Parathyroid adenoma (tissue), 2 donors: ENCODE measurements around the gene TLR9.

Experiments used
- H2AFZ ChIP-seq: fragments of 300-600 bp; sonication (generic); one replicate; pipeline ENCODE4 v1.7.0; 2017; ENCODE audit warnings: antibody characterized with exemption, mild to moderate bottlenecking
- H3K27ac ChIP-seq: fragments of 300-600 bp; sonication (generic); one replicate; pipeline ENCODE4 v1.7.0; 2017
- H3K27me3 ChIP-seq: fragments of 300-600 bp; sonication (generic); one replicate; pipeline ENCODE4 v1.7.0; 2017; ENCODE audit warnings: low read length; ENCODE audit not compliant: control insufficient read depth, insufficient read depth
- H3K36me3 ChIP-seq: fragments of 300-600 bp; sonication (generic); one replicate; pipeline ENCODE4 v1.7.0; 2017; ENCODE audit warnings: low read length; ENCODE audit not compliant: control insufficient read depth, insufficient read depth
- H3K4me1 ChIP-seq: fragments of 300-600 bp; sonication (generic); one replicate; pipeline ENCODE4 v1.7.0; 2017; ENCODE audit warnings: control low read depth
- H3K4me2 ChIP-seq: fragments of 300-600 bp; sonication (generic); one replicate; pipeline ENCODE4 v1.7.0; 2017; ENCODE audit warnings: low read length
- H3K4me3 ChIP-seq: fragments of 300-600 bp; sonication (generic); one replicate; pipeline ENCODE4 v1.7.0; 2017; ENCODE audit warnings: low read depth, low read length
- H3K79me2 ChIP-seq: fragments of 300-600 bp; sonication (generic); one replicate; pipeline ENCODE4 v1.7.0; 2017; ENCODE audit warnings: control low read depth
- H3K9ac ChIP-seq: fragments of 300-600 bp; sonication (generic); one replicate; pipeline ENCODE4 v1.7.0; 2017; ENCODE audit warnings: mild to moderate bottlenecking
- H3K9me3 ChIP-seq: fragments of 300-600 bp; sonication (generic); one replicate; pipeline ENCODE4 v1.7.0; 2017; ENCODE audit warnings: low read length; ENCODE audit not compliant: control insufficient read depth
- CTCF ChIP-seq: fragments of 300-600 bp; sonication (generic); IDR thresholded peaks from one replicate; pipeline ENCODE4 v1.7.0; 2017; ENCODE audit warnings: antibody characterized with exemption, mild to moderate bottlenecking
- donor health status: primary hyperparathyroidism.

Gene TLR9

GRCh38 chr3:52240059-52240885, 14.8 kb upstream of the TLR9 start:
- no peak for TF ChIP-seq CTCF
- H3K27ac ChIP-seq = no peak overlapping the region
- H3K27me3 ChIP-seq = no peaks in the 10 kb centered on the region
- H3K4me3 ChIP-seq = peak overlapping the region; percentile 92
- H2AFZ ChIP-seq = no peak overlapping the region
- peak overlapping the region; percentile 97 for H3K4me2 ChIP-seq
- no peaks in the 10 kb centered on the region for H3K9me3 ChIP-seq
- H3K36me3 ChIP-seq = no peaks in the 10 kb centered on the region
- H3K9ac ChIP-seq = no peak overlapping the region
- H3K4me1 ChIP-seq = peaks cover 18% of the 10 kb centered on the region
- no peaks in the 10 kb centered on the region for H3K79me2 ChIP-seq

- Histone ChIP-seq H3K4me3 (peak within 1 kb of the TSS; percentile 92), H3K79me2 (no peaks in the 10 kb centered on the region), H3K36me3 (no peaks in the 10 kb centered on the region), H3K4me2 (peak within 1 kb of the TSS; percentile 97), H3K9me3 (no peaks in the 10 kb centered on the region), H2AFZ (peak within 1 kb of the TSS; percentile 98), H3K27ac (peak within 1 kb of the TSS; percentile 78), H3K27me3 (no peaks in the 10 kb centered on the region), H3K9ac (peak within 1 kb of the TSS; percentile 76), H3K4me1 (peaks cover 18% of the 10 kb centered on the region)
- peak; percentile 45 for TF ChIP-seq CTCF
These were observed 13.6 kb upstream of the TLR9 start, which contains the start of gene TWF2 for GRCh38 chr3:52238761-52239701. TSS of gene TWF2 (minus strand) at chr3:52239158. CDS start at chr3:52239016, 142 bp downstream.

- no peaks in the 10 kb centered on the region for H3K79me2 ChIP-seq
- peak overlapping the region; percentile 97 for H3K4me2 ChIP-seq
- H3K36me3 ChIP-seq = no peaks in the 10 kb centered on the region
- H3K9ac ChIP-seq = no peak overlapping the region
- peak overlapping the region; percentile 78 for H3K27ac ChIP-seq
- peak overlapping the region; percentile 92 for H3K4me3 ChIP-seq
- peaks cover 18% of the 10 kb centered on the region for H3K4me1 ChIP-seq
- no peak for TF ChIP-seq CTCF
- H3K27me3 ChIP-seq = no peaks in the 10 kb centered on the region
- H3K9me3 ChIP-seq = no peaks in the 10 kb centered on the region
- peak overlapping the region; percentile 98 for H2AFZ ChIP-seq
These were observed 12.8 kb upstream of the TLR9 start for GRCh38 chr3:52238193-52238760.

GRCh38 chr3:52237657-52238172, 12.3 kb upstream of the TLR9 start:
- no peaks in the 10 kb centered on the region for H3K9me3 ChIP-seq
- H3K27me3 ChIP-seq = no peaks in the 10 kb centered on the region
- no peaks in the 10 kb centered on the region for H3K79me2 ChIP-seq
- peak overlapping the region; percentile 97 for H3K4me2 ChIP-seq
- TF ChIP-seq CTCF = no peak
- H3K4me1 ChIP-seq = peaks cover 18% of the 10 kb centered on the region
- peak overlapping the region; percentile 92 for H3K4me3 ChIP-seq
- H3K27ac ChIP-seq = peak overlapping the region; percentile 78
- no peak overlapping the region for H3K9ac ChIP-seq
- H3K36me3 ChIP-seq = no peaks in the 10 kb centered on the region
- peak overlapping the region; percentile 98 for H2AFZ ChIP-seq
